NCI-H146 treated with DMSO at 0.1 percent for 48 hours (cell line): ENCODE data around the gene MRGPRE.

Source experiments
- DNase-seq: peaks from one replicate; lab custom pipeline; 2025; ENCODE audit not compliant: unreplicated experiment; lab: John Stamatoyannopoulos, UW

The MRGPRE gene

GRCh38 chr11:3227568-3228444, 4.4 kb downstream of the MRGPRE start:
- no peak for DNase-seq

- no peak for DNase-seq
These were observed 5.2 kb downstream of the MRGPRE start for GRCh38 chr11:3226846-3227567.

GRCh38 chr11:3225826-3226750, 6.1 kb downstream of the MRGPRE start:
- DNase-seq, result no peak

- DNase-seq, result no peak
These were observed 7.0 kb downstream of the MRGPRE start for GRCh38 chr11:3225159-3225758.

- no peak for DNase-seq
These were observed 7.7 kb downstream of the MRGPRE start for GRCh38 chr11:3224401-3225057.

- DNase-seq, result no peak
These were observed 8.3 kb downstream of the MRGPRE start for GRCh38 chr11:3223932-3224381.

GRCh38 chr11:3222941-3223915, 9.0 kb downstream of the MRGPRE start:
- no peak for DNase-seq

GRCh38 chr11:3222003-3222855, 10.0 kb downstream of the MRGPRE start:
- no peak for DNase-seq

- DNase-seq, result no peak
These were observed 10.7 kb downstream of the MRGPRE start for GRCh38 chr11:3221408-3222002.

- no peak for DNase-seq
These were observed 11.5 kb downstream of the MRGPRE start for GRCh38 chr11:3220521-3221407.

- no peak for DNase-seq
These were observed 12.1 kb downstream of the MRGPRE start for GRCh38 chr11:3220101-3220500.

GRCh38 chr11:3219281-3219892, 12.8 kb downstream of the MRGPRE start:
- no peak for DNase-seq

- no peak for DNase-seq
These were observed 13.5 kb downstream of the MRGPRE start, which contains the start of gene MRGPRG for GRCh38 chr11:3218483-3219280. Gene MRGPRG, minus strand, starts transcription at chr11:3218813. Its CDS starts 0 bp downstream, at chr11:3218813.

GRCh38 chr11:3217818-3218482, 14.3 kb downstream of the MRGPRE start:
- no peak for DNase-seq

- no peak for DNase-seq
These were observed 16.1 kb downstream of the MRGPRE start for GRCh38 chr11:3216027-3216525.
